ENCODE data around the gene CALY. TPM values are rescaled to one million over a fixed set of nuclear protein-coding genes. Genes with fewer than 3 reads are reported as not detected.

CALY gene
- total RNA-seq, 1 experiment from 2014 or later: not detected

- Mint-ChIP-seq H3K4me1 (ENCODE audit: low read depth, unreplicated experiment) (peaks cover 7% of the 10 kb centered on the region), H3K9me3 (ENCODE audit: unreplicated experiment) (peaks cover 12% of the 10 kb centered on the region), H3K4me3 (ENCODE audit: unreplicated experiment) (peak overlapping the region; percentile 59), H3K27me3 (ENCODE audit: insufficient read depth, unreplicated experiment) (peaks cover 3% of the 10 kb centered on the region), H3K36me3 (ENCODE audit: insufficient read depth, unreplicated experiment) (peaks cover 13% of the 10 kb centered on the region), H3K27ac (ENCODE audit: unreplicated experiment) (no peak overlapping the region)
- H3K4me1 ChIP-seq: peaks cover 7% of the 10 kb centered on the region
- ChIA-PET POLR2A (interaction anchor here (0.5 to 0.6 kb wide), 2 partner anchors 29 to 942 kb away, joined by 3 read pairs; no protein-coding TSS in a partner anchor), CTCF (interaction anchor here (0.5 kb wide), 1 partner anchor 11 kb away, joined by 3 read pairs; no protein-coding TSS in a partner anchor)
- intact Hi-C loops (cut with micrococcal nuclease; ENCODE audit: unreplicated experiment): no loop called here
- no peaks in the 10 kb centered on the region for H3K27me3 ChIP-seq (replicated peaks; ENCODE audit: control insufficient read depth, insufficient read depth, low read length)
- H3K36me3 ChIP-seq (ENCODE audit: control insufficient read depth, insufficient read depth, low read length): no peaks in the 10 kb centered on the region
- DNase-seq: peak; percentile 71 to 83
- H3K4me3 ChIP-seq (ENCODE audit: low read depth, low read length): peak overlapping the region; percentile 41
- H3K9me3 ChIP-seq: peaks cover 13% of the 10 kb centered on the region
- BruUV-seq (replicated peaks): no TSS peak
- peak; percentile 75 to 82 for TF ChIP-seq CTCF (IDR thresholded peaks at IDR 0.05; ENCODE audit: insufficient read depth in 1 of 2, low read depth in 1 of 2, low read length in 1 of 2, severe bottlenecking in 1 of 2, unreplicated experiment in 1 of 2)
Observed at GRCh38 chr10:133318494-133319127, 18.1 kb downstream of the CALY start.

- intact Hi-C loops (cut with micrococcal nuclease; ENCODE audit: unreplicated experiment): no loop called here
- TF ChIP-seq CTCF (IDR thresholded peaks at IDR 0.05; ENCODE audit: insufficient read depth in 1 of 2, low read depth in 1 of 2, low read length in 1 of 2, severe bottlenecking in 1 of 2, unreplicated experiment in 1 of 2): no peak
- Histone ChIP-seq H3K4me3 (ENCODE audit: low read depth, low read length) (no peak overlapping the region), H3K27me3 (replicated peaks; ENCODE audit: control insufficient read depth, insufficient read depth, low read length) (no peaks in the 10 kb centered on the region), H3K36me3 (ENCODE audit: control insufficient read depth, insufficient read depth, low read length) (no peaks in the 10 kb centered on the region; the same call in 1 of the 2 replicates), H3K4me1 (peaks cover 7% of the 10 kb centered on the region), H3K9me3 (peaks cover 10% of the 10 kb centered on the region)
- Mint-ChIP-seq H3K9me3 (ENCODE audit: unreplicated experiment) (peaks cover 12% of the 10 kb centered on the region), H3K27ac (ENCODE audit: unreplicated experiment) (no peak overlapping the region), H3K27me3 (ENCODE audit: insufficient read depth, unreplicated experiment) (peaks cover 3% of the 10 kb centered on the region), H3K36me3 (ENCODE audit: insufficient read depth, unreplicated experiment) (peaks cover 13% of the 10 kb centered on the region), H3K4me3 (ENCODE audit: unreplicated experiment) (no peak overlapping the region), H3K4me1 (ENCODE audit: low read depth, unreplicated experiment) (peaks cover 7% of the 10 kb centered on the region)
- CTCF ChIA-PET: no interaction called here
- no TSS peak for BruUV-seq (replicated peaks)
- POLR2A ChIA-PET: no interaction called here
- no peak for DNase-seq
Observed at GRCh38 chr10:133316732-133317131, 20.0 kb downstream of the CALY start.

- no peak for TF ChIP-seq CTCF (IDR thresholded peaks at IDR 0.05; ENCODE audit: insufficient read depth in 1 of 2, low read depth in 1 of 2, low read length in 1 of 2, severe bottlenecking in 1 of 2, unreplicated experiment in 1 of 2)
- ChIA-PET POLR2A (interaction anchor here (1.2 kb wide), 1 partner anchor 42 kb away, joined by 3 read pairs; the partner anchor contains the start of gene FUOM), CTCF (no interaction called here)
- peaks cover 10% of the 10 kb centered on the region for H3K9me3 ChIP-seq
- no peaks in the 10 kb centered on the region; the same call in 1 of the 2 replicates for H3K36me3 ChIP-seq (ENCODE audit: control insufficient read depth, insufficient read depth, low read length)
- Mint-ChIP-seq H3K27ac (ENCODE audit: unreplicated experiment) (no peak overlapping the region), H3K4me3 (ENCODE audit: unreplicated experiment) (no peak overlapping the region), H3K27me3 (ENCODE audit: insufficient read depth, unreplicated experiment) (peaks cover 3% of the 10 kb centered on the region), H3K4me1 (ENCODE audit: low read depth, unreplicated experiment) (peaks cover 7% of the 10 kb centered on the region), H3K36me3 (ENCODE audit: insufficient read depth, unreplicated experiment) (peaks cover 18% of the 10 kb centered on the region), H3K9me3 (ENCODE audit: unreplicated experiment) (peaks cover 12% of the 10 kb centered on the region)
- intact Hi-C loops (cut with micrococcal nuclease; ENCODE audit: unreplicated experiment): no loop called here
- H3K27me3 ChIP-seq (replicated peaks; ENCODE audit: control insufficient read depth, insufficient read depth, low read length): no peaks in the 10 kb centered on the region
- no TSS peak for BruUV-seq (replicated peaks)
- DNase-seq: peak in 1 of 2 experiments; percentile 37
- H3K4me3 ChIP-seq (ENCODE audit: low read depth, low read length): no peak overlapping the region
- H3K4me1 ChIP-seq: peaks cover 7% of the 10 kb centered on the region
Observed at GRCh38 chr10:133316266-133316665, 20.4 kb downstream of the CALY start.

Measured in Caco-2 (cell line).